ENCODE data around the gene PTPRT.

PTPRT gene

GRCh38 chr20:42785041-42785440 lies 404.7 kb downstream of the PTPRT start:
- DNase-seq: no peak

DNA sequence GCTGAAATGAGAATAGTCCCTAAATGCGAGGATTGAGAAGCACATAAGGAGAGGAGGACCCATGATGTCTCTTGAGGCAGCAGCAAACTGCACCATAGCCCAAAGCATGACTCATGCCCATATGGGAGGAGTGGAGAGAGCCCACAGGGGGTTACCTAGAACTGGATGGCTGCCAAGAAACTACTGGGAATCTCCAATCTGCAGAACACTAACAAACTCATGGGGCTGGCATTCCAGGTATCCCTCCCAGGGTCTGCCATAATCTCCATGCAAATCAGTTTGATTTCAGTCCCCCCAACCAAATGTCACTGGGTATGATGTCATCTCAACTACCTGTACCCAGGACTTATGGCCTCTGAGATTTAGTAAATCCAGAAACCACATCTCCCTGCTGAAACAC lies 410.5 kb downstream of the PTPRT start:
- no peak for DNase-seq

DNA sequence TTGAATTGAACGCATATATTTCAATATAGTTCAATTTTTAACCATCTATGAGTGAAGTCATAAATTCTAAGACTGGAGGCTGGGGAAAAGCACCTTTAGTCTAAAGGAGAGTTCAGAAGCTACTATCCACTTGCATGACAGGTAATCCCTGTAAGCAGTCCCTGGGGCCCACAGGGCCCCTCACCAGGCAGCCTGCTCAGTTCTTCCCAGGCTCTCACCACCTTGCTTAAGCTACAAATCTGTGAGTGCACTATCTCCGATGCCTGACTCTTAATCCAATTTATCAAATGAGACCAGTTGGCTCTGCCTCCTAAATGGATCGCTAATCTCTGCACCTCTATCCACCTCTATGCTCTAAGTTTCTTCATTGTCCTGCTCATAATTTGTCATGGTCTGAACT lies 413.8 kb downstream of the PTPRT start:
- DNase-seq: no peak

DNA sequence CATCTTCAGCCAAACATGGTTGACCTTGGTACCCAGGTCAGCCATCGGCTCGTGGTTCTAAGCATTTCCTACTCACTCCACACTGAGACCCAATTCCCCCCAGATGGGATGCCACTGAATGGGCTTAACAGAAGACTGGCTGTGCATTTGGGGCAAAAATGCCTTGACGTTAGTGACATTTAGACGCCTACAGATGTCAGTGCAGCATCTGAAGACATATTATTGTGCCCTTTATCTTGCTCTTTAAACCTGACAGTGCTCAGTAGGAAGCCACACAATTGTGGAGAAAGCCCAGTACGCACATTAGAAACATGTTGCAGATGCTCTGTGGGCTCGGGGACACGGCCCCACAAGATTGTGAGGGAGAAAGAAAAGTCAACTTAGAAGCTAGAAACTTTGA lies 414.7 kb downstream of the PTPRT start:
- DNase-seq: no peak

- no peak for DNase-seq
These were observed 426.7 kb downstream of the PTPRT start for GRCh38 chr20:42763015-42763414.

GRCh38 chr20:42756991-42757390 lies 432.7 kb downstream of the PTPRT start:
- DNase-seq: no peak

DNA sequence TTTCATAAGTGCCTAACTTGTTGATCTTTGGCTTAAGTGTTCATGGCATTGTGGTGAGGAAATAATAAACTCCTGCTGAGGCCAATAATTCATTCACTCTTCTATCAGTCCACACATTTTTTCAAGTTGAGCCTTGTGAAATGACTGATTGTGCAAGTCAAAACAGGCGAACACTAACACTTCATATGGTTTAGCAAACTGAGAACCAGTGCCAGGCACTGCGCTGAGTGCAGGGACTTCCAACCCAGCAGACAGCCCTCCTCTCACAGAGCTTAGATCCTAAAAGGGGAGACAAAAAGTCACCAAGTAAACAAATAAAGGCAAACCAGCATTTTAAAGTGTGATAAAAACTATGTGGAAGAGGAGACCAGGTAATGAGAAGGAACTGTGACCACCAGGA lies 435.0 kb downstream of the PTPRT start:
- no peak for DNase-seq

DNA sequence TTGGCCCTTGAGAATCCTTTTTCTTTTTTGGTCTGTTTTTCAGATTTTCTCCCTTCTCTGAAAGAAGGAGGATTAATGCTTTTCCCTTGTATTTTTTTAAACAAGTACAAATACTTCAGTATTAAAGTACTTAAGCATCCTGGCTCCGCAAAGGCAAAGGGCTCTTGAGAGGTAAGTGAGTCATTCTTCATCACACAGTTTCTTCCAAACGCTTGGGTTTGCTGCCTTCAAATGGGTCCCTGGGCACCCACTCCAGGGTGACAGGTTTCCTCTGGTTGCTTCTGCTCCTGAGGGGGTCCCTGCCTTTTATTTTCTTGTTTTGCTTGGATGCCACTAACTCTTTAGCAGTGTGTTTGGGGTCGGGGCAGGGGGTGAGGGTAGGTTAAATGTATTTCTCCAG lies 437.1 kb downstream of the PTPRT start:
- DNase-seq: no peak

DNA sequence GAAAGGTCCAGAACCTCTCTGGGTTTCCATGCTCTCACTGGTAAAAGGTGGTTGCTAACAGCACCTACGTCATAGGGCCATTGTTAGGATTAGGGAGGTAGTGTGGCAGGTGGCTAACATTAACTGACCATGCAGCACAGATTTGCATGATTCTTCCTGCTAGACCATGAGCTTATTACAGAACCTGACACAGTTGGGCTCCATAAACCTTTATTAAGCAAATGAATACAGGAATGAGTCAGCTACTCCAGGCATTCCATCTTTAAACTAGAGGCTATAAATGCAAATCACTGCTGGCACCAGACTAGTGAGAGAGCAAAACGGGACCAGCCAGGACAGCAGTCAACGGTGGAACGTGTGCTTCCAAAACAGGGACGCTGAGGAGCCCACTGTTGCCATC lies 440.1 kb downstream of the PTPRT start:
- no peak for DNase-seq

DNA sequence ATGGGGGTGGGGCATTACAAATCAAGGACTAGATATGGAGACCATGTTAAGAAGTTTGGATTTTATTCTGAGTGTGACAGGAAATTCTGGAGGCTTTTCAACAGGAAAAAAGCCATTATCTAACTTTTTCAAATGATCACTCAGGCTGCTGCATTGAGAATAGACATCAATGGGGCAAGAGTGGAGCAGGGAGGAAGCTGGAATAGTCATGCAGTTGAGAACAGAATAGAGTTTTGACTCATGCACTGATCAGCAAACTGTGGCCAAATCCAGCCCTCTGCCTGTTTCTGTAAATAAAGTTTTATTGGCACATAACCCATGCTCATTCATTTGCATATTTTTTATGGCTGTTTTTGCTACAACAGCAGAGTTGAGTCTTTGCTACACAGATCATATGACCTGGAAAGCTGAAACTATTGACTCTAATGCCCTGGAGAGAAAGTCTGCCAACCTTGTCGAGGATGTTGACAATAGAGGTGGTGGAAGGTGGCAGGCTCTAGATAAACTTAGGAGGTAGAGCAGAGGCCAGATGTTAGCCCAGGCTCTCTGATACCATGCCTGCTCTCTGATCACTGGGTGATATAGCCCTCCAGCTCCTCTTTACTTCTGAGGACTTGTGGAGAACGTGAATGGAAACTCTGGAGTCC lies 441.8 kb downstream of the PTPRT start:
- DNase-seq: no peak

DNA sequence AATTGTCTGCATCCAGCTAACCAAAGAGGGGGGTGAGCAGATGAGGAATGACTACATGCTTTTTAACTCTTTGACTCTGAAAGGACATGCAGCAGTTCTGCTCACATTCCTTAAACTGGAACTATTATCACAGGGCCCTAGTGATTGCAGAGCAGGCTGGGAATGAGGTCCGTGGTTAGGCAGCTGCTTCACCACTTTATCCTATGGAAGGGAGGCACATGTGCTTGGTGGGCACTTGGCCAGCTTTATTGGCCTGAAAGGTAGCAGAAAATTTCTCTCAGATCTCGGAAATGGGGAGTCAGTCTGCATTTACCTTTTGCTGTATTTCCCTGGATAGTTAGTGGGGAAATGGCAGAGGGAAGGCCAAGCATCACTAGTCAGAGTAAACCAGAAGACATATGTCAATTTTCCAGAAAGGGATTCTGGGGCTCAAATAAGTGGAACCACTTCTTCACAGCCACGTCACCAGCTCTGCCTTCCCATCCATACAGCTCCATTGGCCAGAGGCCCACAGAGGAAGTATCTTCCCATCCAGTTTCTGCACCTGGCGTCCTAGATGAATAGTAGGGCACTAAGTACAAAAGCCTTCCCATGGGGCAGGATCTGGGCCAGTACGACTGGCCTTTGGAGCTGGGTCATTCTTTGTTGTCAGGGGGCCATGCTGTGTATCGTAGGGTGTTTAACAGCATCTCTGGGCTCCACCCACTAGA lies 444.8 kb downstream of the PTPRT start:
- DNase-seq: no peak

- no peak for DNase-seq
These were observed 446.8 kb downstream of the PTPRT start for GRCh38 chr20:42742926-42743325.

- DNase-seq: no peak
These were observed 447.8 kb downstream of the PTPRT start for GRCh38 chr20:42741906-42742305.

DNA sequence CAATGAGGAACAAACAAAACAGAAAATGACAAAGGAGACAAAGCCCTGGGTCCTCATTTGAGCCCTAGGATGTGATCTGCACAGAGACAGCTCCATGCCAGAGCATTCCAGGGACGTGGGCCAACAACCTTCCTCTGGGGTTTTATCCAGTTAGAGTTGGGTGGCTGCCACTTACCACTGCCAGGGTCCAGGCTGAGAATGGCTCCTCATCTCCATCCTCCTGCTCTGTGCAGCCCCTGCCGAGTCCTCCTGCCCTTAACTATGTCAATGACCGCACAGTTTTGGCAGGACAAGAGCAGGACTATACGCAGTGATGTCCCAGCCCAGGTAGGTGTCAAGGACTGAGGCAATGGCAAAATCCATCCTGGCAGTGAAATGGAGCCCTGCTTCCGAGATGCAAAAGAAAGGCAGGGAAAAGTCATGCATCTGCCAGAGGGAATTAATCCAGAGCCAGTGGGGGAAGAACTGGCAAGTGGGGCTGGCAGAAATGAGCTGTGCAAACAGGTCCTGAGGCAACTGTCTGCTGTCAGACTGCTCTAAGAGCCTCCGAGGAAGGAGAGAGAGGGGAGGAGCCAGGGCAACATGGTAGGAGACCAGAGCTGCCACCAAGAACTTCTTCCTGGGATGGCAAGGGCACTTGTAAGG lies 449.4 kb downstream of the PTPRT start:
- DNase-seq: no peak

DNA sequence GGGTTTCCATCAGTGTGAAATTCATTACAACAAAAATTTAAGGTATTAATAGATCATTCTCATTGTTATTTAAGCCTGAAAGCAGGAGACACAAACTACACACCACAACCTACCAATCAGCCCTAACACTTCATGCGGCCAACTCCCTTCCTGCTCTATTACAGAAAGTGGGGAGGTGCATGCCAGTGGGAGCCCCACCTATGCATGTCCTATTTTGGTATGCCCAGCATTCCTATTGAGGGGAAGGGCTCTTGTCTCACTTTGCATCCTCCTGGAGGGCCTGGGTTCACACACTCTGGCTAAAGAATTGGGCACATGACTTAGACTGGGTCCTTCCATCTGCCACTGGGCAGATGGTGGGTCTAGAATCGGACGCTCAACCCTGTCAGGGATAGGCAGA lies 450.0 kb downstream of the PTPRT start:
- no peak for DNase-seq

GRCh38 chr20:42735539-42735938 lies 454.2 kb downstream of the PTPRT start:
- DNase-seq: no peak

GRCh38 chr20:42734660-42735368 lies 454.9 kb downstream of the PTPRT start:
- no peak for DNase-seq

- no peak for DNase-seq
These were observed 467.8 kb downstream of the PTPRT start for GRCh38 chr20:42721923-42722322.

GRCh38 chr20:42714298-42715141 lies 475.2 kb downstream of the PTPRT start:
- no peak for DNase-seq

GRCh38 chr20:42708266-42708665 lies 481.4 kb downstream of the PTPRT start:
- no peak for DNase-seq

DNA sequence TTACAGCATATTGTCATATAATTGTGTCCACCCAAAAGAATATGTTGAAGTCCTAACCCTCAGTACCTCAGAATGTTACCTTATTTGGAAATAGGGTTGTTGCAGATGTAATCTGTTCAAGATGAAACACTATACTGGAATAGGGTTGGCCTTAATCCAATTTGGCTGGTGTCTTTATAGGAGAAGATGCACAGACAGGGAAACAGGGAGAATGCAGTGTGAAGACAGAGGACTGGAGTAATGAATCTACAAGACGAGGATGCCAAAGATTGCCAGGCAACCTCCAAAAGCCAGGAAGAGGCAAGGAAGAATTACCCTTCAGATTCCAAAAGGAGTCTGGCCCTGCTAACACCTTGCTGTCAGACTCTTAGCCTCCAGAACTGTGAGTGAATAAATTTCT lies 482.9 kb downstream of the PTPRT start:
- no peak for DNase-seq

GRCh38 chr20:42705550-42705949 lies 484.2 kb downstream of the PTPRT start:
- no peak for DNase-seq

GRCh38 chr20:42703744-42704143 lies 486.0 kb downstream of the PTPRT start:
- no peak for DNase-seq

Measured in stimulated activated CD4-positive, alpha-beta T cell treated with anti-CD3 and anti-CD28 coated beads, Interleukin-2, amount 100 ng/mL, for 48 hours (primary cell).